ENCODE results near the gene GOLIM4.

DNA sequence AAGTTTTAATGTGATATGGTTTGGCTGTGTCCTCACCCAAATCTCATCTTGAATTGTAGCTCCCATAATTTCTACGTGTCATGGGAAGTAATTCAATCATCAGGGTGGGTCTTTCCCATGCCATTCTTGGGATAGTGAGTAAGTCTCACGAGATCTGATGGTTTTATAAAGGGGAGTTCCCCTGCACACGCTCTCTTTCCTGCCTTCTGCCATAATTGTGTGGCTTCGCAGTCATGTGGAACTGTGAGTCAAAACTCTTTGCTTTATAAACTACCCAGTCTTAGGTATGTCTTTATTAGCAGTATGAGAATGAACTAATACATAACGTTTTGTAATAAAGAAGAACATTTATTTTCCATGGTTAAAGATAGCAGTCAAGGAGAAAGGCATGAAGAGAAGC, 39.2 kb upstream of the GOLIM4 start:
- TF ChIP-seq, protein P1, sequence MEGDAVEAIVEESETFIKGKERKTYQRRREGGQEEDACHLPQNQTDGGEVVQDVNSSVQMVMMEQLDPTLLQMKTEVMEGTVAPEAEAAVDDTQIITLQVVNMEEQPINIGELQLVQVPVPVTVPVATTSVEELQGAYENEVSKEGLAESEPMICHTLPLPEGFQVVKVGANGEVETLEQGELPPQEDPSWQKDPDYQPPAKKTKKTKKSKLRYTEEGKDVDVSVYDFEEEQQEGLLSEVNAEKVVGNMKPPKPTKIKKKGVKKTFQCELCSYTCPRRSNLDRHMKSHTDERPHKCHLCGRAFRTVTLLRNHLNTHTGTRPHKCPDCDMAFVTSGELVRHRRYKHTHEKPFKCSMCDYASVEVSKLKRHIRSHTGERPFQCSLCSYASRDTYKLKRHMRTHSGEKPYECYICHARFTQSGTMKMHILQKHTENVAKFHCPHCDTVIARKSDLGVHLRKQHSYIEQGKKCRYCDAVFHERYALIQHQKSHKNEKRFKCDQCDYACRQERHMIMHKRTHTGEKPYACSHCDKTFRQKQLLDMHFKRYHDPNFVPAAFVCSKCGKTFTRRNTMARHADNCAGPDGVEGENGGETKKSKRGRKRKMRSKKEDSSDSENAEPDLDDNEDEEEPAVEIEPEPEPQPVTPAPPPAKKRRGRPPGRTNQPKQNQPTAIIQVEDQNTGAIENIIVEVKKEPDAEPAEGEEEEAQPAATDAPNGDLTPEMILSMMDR (IDR thresholded peaks at IDR 0.05) = no peak
- TF ChIP-seq POLR2A (IDR thresholded peaks at IDR 0.05) = no peak

All from testis (tissue), 2 donors.